K562 (cell line): ENCODE data around the gene RUNX3. TPM values are rescaled to one million over a fixed set of nuclear protein-coding genes. Genes with fewer than 3 reads are reported as not detected.

Experiments
- ATAC-seq: fragments of 200-7000 bp; cut with Tn5 transposase; 3 replicates; pipeline ENCODE4 v1.9.1; 2020; ENCODE audit warnings: moderate library complexity
- BruUV-seq: library from RNA; stranded (reverse); fragments of 400-500 nt; replicated peaks from 2 replicates; lab custom pipeline; 2021; lab: Mats Ljungman, UMichigan
- CTCF ChIA-PET: fragments of 300-600 bp; formaldehyde crosslinking; extraction: SDS; loops from one replicate; lab custom pipeline; 2021; ENCODE audit warnings: low intra/inter-chr PET ratio; lab: Yijun Ruan, JAX
- POLR2A ChIA-PET: fragments of 300-600, 350-650 bp; sonication (Branson Sonifier 250); formaldehyde crosslinking; extraction: SDS; loops from one replicate; lab custom pipeline; 2021; ENCODE audit warnings: antibody characterized with exemption, inconsistent platforms; lab: Yijun Ruan, JAX
- DNase-seq, 4 experiments: peaks; one replicate each; pipeline versions ENCODE4 v3.0.0 to v3.0.0-alpha.2; 2011 to 2018; ENCODE audit warnings: low spot score in 3 of 4, mixed read lengths in 3 of 4; ENCODE audit errors: extremely low read depth in 1 of 4
- FAIRE-seq: peaks from 2 replicates; lab custom pipeline; 2011; peaks lifted over from hg19 to GRCh38; lab: Jason Lieb, UNC
- H2AFZ ChIP-seq: 2 replicates; pipeline ENCODE4 v1.6.0; 2011; ENCODE audit warnings: low read depth, low read length, control low read depth, inconsistent platforms
- H3K27ac ChIP-seq: fragments of 200-600 bp; 3 replicates; pipeline ENCODE4 v1.8.0; 2011; ENCODE audit warnings: low read depth, mild to moderate bottlenecking, control low read depth, inconsistent platforms, low read length, moderate library complexity, mixed read lengths; ENCODE audit errors: extremely low read depth
- H3K27me3 ChIP-seq, 2 experiments: fragments of 300-600 bp in 1 of 2; 2 replicates in 1 of 2; 3 replicates in 1 of 2; pipeline versions ENCODE4 v1.6.0 to v1.8.0; 2011; ENCODE audit warnings: inconsistent platforms in 2 of 2, low read length in 2 of 2, mild to moderate bottlenecking in 1 of 2, mixed read lengths in 1 of 2, moderate library complexity in 1 of 2; ENCODE audit not compliant: control insufficient read depth in 2 of 2, insufficient read depth in 2 of 2
- H3K36me3 ChIP-seq: fragments of 300-600 bp; 3 replicates; pipeline ENCODE4 v1.8.0; 2011; ENCODE audit warnings: mild to moderate bottlenecking, low read length, inconsistent platforms; ENCODE audit not compliant: control insufficient read depth, insufficient read depth
- H3K4me1 ChIP-seq, 2 experiments: fragments of 200-600 bp in 1 of 2; replicated peaks in 1 of 2; 2 replicates in 1 of 2; 3 replicates in 1 of 2; pipeline versions ENCODE4 v1.5.1 to v1.8.0; 2011; ENCODE audit warnings: inconsistent platforms in 2 of 2, low read length in 2 of 2, mild to moderate bottlenecking in 1 of 2, mixed read lengths in 1 of 2, moderate library complexity in 1 of 2; ENCODE audit not compliant: control insufficient read depth in 2 of 2, insufficient read depth in 2 of 2
- H3K4me2 ChIP-seq: 2 replicates; pipeline ENCODE4 v1.6.1; 2011; ENCODE audit warnings: low read length, control low read depth, inconsistent platforms, mixed read lengths; ENCODE audit not compliant: insufficient read depth
- H3K4me3 ChIP-seq: fragments of 200-600 bp; sonication (generic), shearing (Covaris generic); 2 replicates; pipeline ENCODE4 v1.5.1; 2016; ENCODE audit warnings: control low read depth, inconsistent platforms
- H3K79me2 ChIP-seq: fragments of 200-600 bp; 3 replicates; pipeline ENCODE4 v1.8.0; 2011; ENCODE audit warnings: low read length, inconsistent platforms; ENCODE audit not compliant: control insufficient read depth, insufficient read depth
- H3K9ac ChIP-seq, 2 experiments: 2 replicates each; pipeline versions ENCODE4 v1.6.0 to v1.6.1; 2011; ENCODE audit warnings: low read depth in 2 of 2, low read length in 2 of 2, control low read depth in 1 of 2, inconsistent platforms in 1 of 2, mild to moderate bottlenecking in 1 of 2, mixed read lengths in 1 of 2; ENCODE audit not compliant: insufficient read depth in 1 of 2
- H3K9me1 ChIP-seq: one replicate; pipeline ENCODE4 v1.6.0; 2011; ENCODE audit warnings: inconsistent platforms, mild to moderate bottlenecking, low read length, moderate library complexity; ENCODE audit not compliant: control insufficient read depth, insufficient read depth
- H3K9me3 ChIP-seq: replicated peaks from 2 replicates; pipeline ENCODE4 v1.5.1; 2011; ENCODE audit warnings: low read depth, low read length, inconsistent platforms; ENCODE audit not compliant: control insufficient read depth, insufficient read depth
- H4K20me1 ChIP-seq: replicated peaks from 2 replicates; pipeline ENCODE4 v1.6.1; 2011; ENCODE audit warnings: low read length, inconsistent platforms, mixed read lengths; ENCODE audit not compliant: control insufficient read depth, insufficient read depth
- CEBPB ChIP-seq: fragments of 450-650 bp; IDR thresholded peaks from 2 replicates; pipeline ENCODE4 v1.6.1; 2016; ENCODE audit warnings: missing genetic modification characterization, missing compliant biosample characterization
- CEBPG ChIP-seq, 3 experiments: fragments of 200-800 bp in 1 of 3; sonication (Bioruptor generic) in 1 of 3; sonication (generic) in 1 of 3; formaldehyde crosslinking in 1 of 3; IDR thresholded peaks in 2 of 3; conservative IDR thresholded peaks in 1 of 3; 2 replicates each; pipeline versions ENCODE4 v1.6.1 to v1.8.0; 2016 to 2022; ENCODE audit warnings: missing compliant biosample characterization in 2 of 3, missing genetic modification characterization in 2 of 3, mild to moderate bottlenecking in 1 of 3, missing genetic modification reagents in 1 of 3
- JUN ChIP-seq, 2 experiments: sonication (generic) in 1 of 2; formaldehyde crosslinking in 1 of 2; IDR thresholded peaks; 2 replicates each; pipeline versions ENCODE4 v1.6.1 to v1.8.0; 2012 to 2022; ENCODE audit warnings: borderline replicate concordance in 2 of 2, mild to moderate bottlenecking in 2 of 2, improper control_type of control experiment in 1 of 2, low read depth in 1 of 2, low read length in 1 of 2, missing genetic modification reagents in 1 of 2
- ZNF280A ChIP-seq: fragments of 450-650 bp; IDR thresholded peaks from 2 replicates; pipeline ENCODE4 v1.6.1; 2018; ENCODE audit warnings: mild to moderate bottlenecking, low read depth; ENCODE audit not compliant: partially characterized antibody
- WGBS: fragments of 100-300 bp; shearing (Covaris generic); methylation state at CpG from one replicate; pipeline ENCODE4 v1.1.6; 2016; ENCODE audit warnings: low coverage, mixed read lengths; ENCODE audit not compliant: insufficient coverage; ENCODE audit errors: missing lambda C conversion rate; 5-methylcytosine and 5-hydroxymethylcytosine counted together
- in situ Hi-C: fragments of 300-500 bp; cut with MboI; formaldehyde crosslinking; loops from 4 replicates; pipeline ENCODE4 v1.15.0; 2018; ENCODE audit warnings: inconsistent platforms, mixed read lengths
- intact Hi-C: fragments of 100-400 bp; cut with micrococcal nuclease; formaldehyde crosslinking; loops from 2 replicates; pipeline ENCODE4 v1.14.2; 2022
- polyA plus RNA-seq, 8 experiments: library from polyadenylated mRNA; depleted of rRNA in 4 of 8; stranded (reverse) in 5 of 8; unstranded in 3 of 8; fragments of >200 nt; fragmentation: Nextera tagmentation in 2 of 8; fragmentation: Illumina TruSeq in 1 of 8; extraction: Ambion mirVana in 2 of 8; extraction: Trizol in 1 of 8; gene quantifications; 2 replicates each; pipeline versions ENCODE4 v1.2.1 to v1.2.3, GENCODE V29; 2011 to 2014; ENCODE audit warnings: inconsistent platforms in 1 of 8, missing spikeins in 1 of 8
- total RNA-seq, 7 experiments: library from RNA; depleted of rRNA in 6 of 7; stranded (reverse); fragments of >200 nt in 6 of 7; fragmentation: Illumina TruSeq in 2 of 7; extraction: Trizol in 2 of 7; gene quantifications; 2 replicates each; pipeline versions ENCODE4 v1.2.1 to v1.2.3, GENCODE V29; 2011 to 2021; ENCODE audit warnings: low replicate concordance in 1 of 7

RUNX3 gene
- total and polyA plus RNA-seq, 9 of the 15 experiments (the other 6 are each of a cell fraction or from before 2014, with no cell fraction given) = 0.01 to 0.64 (median 0.09) TPM

GRCh38 chr1:24881034-24881433 is 49.0 kb downstream of the RUNX3 start:
- FAIRE-seq = no peak
- H3K9ac ChIP-seq = no peak overlapping the region
- intact Hi-C loops = no loop called here
- no peak for DNase-seq
- H3K9me1 ChIP-seq = no peaks in the 10 kb centered on the region
- H3K9me3 ChIP-seq = no peaks in the 10 kb centered on the region
- H3K79me2 ChIP-seq = no peaks in the 10 kb centered on the region
- TF ChIP-seq ZNF280A (no peak), CEBPB (peak; percentile 69), JUN (IDR thresholded peaks at IDR 0.05; ENCODE audit: borderline replicate concordance, low read depth, low read length) (no peak), JUN (CRISPR knock-in tag; IDR thresholded peaks at IDR 0.05; ENCODE audit: borderline replicate concordance) (no peak), CEBPG (CRISPR knock-in tag; IDR thresholded peaks at IDR 0.05) (no peak), CEBPG (tag; conservative IDR thresholded peaks at IDR 0.05 in 1 of 2, IDR thresholded peaks at IDR 0.05 in 1 of 2) (peak in 1 of 2 experiments; percentile 65; a peak in 3 of 4 replicates)
- H3K27me3 ChIP-seq = peaks cover 7 to 10% of the 10 kb centered on the region in 2 experiments; a peak in 4 of 5 replicates
- CTCF ChIA-PET = no interaction called here
- no peak overlapping the region for H3K4me3 ChIP-seq
- H3K36me3 ChIP-seq = no peaks in the 10 kb centered on the region
- POLR2A ChIA-PET = interaction anchor here (0.8 kb wide), 1 partner anchor 15 kb away, joined by 4 read pairs; no protein-coding TSS in a partner anchor
- no peak for ATAC-seq
- 3% methylated on average over 1 of the region's 1 CpG for WGBS
- no TSS peak for BruUV-seq
- H2AFZ ChIP-seq = no peak overlapping the region
- no peaks in the 10 kb centered on the region; a peak in 1 of 5 replicates for H3K4me1 ChIP-seq
- H3K4me2 ChIP-seq = no peak overlapping the region
- in situ Hi-C loops = no loop called here
- H3K27ac ChIP-seq = no peak overlapping the region
- H4K20me1 ChIP-seq = 0 out of 2 replicates have a peak, but pooled peaks cover 4% of the 10 kb centered on the region
